HG02798 (cell line): Measurements from ENCODE around the gene NOC3L.
"Not testable (repeated sequence)": the region's sequence is repeated elsewhere in the genome, so short reads cannot be mapped to it uniquely, and the experiment has no call there.

Source experiments
- ATAC-seq: cut with Tn5 transposase; IDR thresholded peaks from one replicate; pipeline ENCODE4 v1.9.1; 2021; ENCODE audit warnings: mild to moderate bottlenecking; ENCODE audit not compliant: unreplicated experiment, poor library complexity

NOC3L gene

DNA sequence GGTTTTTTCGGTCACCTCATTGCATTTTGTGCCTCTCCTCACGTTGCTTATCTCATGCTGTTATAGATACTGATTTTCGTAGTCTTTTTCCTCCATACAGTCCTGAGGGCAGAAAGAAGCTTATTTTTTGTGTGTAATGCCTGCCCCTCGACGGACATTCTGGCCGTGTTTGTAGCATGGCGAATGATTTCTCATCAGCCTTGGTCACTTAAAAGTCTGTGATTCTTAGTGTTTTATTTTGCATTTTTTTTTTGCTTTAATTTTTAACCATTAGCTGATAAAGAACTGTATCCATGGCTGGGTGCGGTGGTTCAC lies 469 bp upstream of the NOC3L start:
- ATAC-seq, result peak; percentile 14

- ATAC-seq, result no peak
These were observed 1.5 kb downstream of the NOC3L start for GRCh38 chr10:94361171-94361794.

GRCh38 chr10:94358480-94358879 lies 4.3 kb downstream of the NOC3L start:
- no peak for ATAC-seq

DNA sequence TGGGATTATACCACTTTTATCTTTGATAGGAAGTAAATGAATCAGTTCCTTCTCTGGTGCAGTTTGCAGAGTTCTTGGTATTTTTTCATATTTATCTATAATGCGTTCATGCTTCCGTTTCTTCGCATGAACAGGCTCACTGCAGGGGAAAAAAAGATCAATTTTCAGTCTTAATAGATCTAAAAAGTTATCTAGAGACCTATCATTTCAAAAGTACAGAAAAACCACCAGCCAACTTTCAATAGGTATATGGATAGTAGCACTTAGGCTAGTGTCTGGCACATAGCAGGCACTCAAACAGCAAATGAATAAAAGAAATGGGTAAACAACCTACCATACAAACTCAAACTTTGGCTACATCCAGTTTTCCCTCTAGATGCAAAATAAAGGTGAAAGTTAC lies 5.5 kb downstream of the NOC3L start:
- no peak for ATAC-seq

GRCh38 chr10:94355841-94356240 lies 6.9 kb downstream of the NOC3L start:
- ATAC-seq, result no peak

DNA sequence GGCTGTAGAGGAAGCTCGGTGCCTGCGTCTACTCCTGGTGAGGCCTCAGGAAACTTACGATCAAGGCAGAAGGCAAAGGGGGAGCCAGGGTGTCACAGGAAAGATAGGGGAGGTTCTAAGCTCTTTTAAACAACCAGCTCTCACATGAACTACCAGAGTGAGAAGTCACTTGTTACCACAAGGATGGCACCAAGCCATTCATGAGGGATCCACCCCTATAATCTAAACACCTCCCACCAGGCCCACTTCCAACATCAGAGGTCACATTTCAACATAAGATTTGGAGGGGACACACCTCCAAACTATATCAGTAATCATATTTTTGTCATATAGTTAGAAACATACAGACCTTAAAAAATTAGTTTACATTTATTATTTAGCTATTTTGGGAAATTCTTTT lies 9.4 kb downstream of the NOC3L start:
- ATAC-seq, result no peak

- ATAC-seq, result no peak
These were observed 11.7 kb downstream of the NOC3L start for GRCh38 chr10:94351089-94351488.

GRCh38 chr10:94350500-94350899 lies 12.2 kb downstream of the NOC3L start:
- not testable (repeated sequence) for ATAC-seq

- ATAC-seq, result no peak
These were observed 13.4 kb downstream of the NOC3L start for GRCh38 chr10:94349327-94349726.

DNA sequence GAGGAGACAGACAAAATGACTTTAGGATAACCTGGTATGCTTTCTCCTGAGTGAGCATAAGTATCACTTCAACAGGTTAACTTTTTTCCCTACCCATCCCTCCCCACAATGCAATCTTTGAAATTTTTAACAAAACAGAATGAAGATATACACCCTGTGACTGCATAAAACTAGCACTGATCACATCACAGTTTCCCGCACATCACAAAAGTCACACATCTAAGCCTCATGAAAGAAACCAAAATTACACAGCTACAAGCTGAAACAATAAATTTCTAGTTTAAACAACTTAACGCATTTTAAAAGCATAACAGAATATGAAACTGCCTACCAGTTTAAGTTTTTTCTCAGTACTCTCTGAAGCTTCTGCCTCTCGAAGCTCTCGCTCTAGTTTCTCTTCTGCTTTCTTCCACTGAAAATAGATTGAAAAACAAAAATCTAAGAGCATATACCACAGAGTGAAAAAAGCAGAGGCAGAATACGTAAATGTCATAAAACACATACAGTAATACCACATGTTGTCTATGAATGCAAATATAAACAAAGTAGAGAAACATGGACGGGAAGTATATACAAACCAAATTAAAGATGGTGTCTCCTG lies 18.1 kb downstream of the NOC3L start:
- peak; percentile 98 for ATAC-seq

DNA sequence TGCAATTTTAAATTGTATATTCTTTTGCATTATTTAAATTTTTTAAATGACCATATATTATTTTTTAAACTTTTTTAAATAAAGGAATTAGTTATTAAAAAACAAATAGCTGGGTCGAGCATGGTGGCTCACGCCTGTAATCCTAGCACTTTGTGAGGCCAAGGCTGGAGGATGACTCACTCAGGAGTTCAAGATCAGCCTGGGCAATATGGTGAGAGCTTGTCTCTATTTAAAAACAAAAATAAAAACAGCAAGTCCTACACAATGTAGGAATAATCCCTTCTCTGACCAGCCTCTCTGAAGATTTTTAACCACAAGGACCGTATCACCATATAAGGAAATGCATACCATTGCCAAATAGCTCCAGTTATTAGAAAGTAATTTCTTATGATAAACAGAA lies 19.6 kb downstream of the NOC3L start:
- ATAC-seq, result no peak

GRCh38 chr10:94334857-94335256 lies 27.9 kb downstream of the NOC3L start:
- ATAC-seq, result no peak

- ATAC-seq, result no peak
These were observed 29.7 kb downstream of the NOC3L start for GRCh38 chr10:94333051-94333450.

DNA sequence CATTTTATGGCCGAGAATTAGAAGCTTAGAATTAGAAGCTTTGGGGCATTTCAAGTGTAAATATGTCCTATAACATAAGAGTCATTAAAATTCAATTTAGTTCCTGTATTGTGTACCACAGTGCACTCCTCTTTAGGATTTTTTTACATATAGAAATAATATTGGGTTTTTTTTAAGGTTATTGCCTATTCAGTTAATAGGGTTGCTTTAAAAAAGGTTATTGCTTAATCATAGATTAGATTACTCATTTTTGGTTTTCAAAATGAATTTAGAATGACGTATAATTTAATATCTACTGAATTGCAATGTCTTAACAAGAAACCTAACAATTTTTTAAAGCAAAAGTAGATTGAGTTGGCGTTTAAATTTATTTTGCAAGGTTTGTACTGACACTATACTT lies 34.1 kb downstream of the NOC3L start:
- ATAC-seq, result no peak

GRCh38 chr10:94327649-94328048 lies 35.1 kb downstream of the NOC3L start:
- no peak for ATAC-seq

DNA sequence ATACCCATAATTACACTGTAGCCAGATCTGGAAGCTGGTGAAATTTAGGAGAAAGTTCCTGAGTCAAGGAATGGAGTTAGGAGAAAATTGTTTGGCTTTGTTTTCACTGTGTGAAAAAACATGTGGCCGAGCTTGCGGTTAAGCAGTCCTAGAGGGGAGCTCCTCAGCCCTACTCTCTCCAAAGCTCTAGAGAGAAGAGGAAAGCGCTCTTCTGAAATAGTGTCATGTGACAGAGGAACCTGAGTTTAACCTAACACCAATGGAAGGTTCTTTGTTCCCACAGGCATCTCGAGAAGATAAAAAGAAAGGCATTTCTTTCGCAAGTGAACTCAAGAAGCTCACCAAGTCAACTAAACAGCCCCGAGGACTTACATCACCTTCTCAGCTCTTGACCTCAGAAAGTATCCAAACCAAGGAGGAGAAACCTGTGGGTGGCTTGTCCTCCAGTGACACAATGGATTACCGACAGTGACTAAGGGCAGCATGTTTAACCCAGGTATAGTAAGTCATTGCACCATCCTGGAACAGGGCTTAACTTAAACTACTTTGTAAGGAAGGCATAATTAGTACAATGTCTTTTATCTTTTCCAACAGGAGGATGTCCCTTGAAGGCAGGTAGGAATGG lies 38.0 kb downstream of the NOC3L start:
- no peak for ATAC-seq

DNA sequence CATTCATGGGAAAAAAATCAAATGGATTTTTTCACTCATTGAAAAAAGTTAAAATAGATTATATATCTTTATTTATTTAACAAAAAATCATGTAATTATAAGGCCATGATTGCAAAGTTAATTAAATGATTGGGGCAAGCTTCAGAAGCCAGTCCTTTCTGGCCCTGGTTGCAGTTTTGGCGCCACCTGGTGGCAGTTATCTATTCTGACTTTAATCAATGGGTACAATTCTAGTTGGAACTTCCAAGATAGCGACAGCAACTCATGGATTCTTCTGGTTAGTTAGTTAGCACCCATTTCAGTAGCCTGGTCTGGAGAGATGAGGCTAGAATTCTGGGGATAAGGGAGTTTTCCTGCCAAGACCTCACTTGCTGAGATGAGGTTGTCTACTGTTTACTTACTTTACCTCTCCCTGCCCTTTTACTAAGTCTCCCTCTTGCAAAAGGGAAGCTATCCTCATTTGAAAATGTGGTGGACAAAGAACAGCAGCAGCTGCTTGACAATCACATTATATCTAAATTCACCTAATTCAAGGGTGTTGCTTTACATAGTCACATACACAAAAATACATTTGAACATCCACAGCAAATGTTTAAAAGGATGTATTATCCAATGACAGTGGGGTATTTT lies 42.3 kb downstream of the NOC3L start:
- ATAC-seq, result no peak

GRCh38 chr10:94316560-94316959 lies 46.2 kb downstream of the NOC3L start:
- no peak for ATAC-seq

GRCh38 chr10:94315975-94316464 lies 46.7 kb downstream of the NOC3L start:
- no peak for ATAC-seq

GRCh38 chr10:94315024-94315451 lies 47.7 kb downstream of the NOC3L start:
- ATAC-seq, result no peak

DNA sequence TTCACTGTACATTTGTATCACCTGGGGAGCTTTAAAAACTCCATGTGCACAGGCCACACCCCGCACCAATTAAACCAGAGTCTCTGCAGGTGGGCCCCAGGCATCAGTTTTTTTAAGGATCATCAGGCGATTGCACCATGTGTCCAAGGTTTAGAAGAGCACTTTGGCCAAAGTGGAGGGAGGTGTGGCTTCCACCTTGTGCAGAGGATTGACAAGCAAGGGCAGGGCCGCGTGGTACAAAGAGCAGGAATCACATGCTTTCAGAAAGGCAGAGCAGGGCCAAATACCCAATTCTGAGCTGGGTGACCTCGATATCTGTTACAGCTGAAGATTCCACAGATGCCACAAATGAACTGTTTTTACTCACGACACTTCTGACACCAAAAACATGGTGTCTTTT lies 52.4 kb downstream of the NOC3L start:
- ATAC-seq, result no peak
